ENCODE data around the gene MATR3.

Gene MATR3

GRCh38 chr5:139272471-139273321, 20.8 kb upstream of the MATR3 start:
- DNase-seq (ENCODE audit: low spot score), result no peak

GRCh38 chr5:139273322-139273571, 20.3 kb upstream of the MATR3 start:
- DNase-seq (ENCODE audit: low spot score), result no peak

- peak; percentile 97 for DNase-seq (ENCODE audit: low spot score)
Observed at GRCh38 chr5:139273572-139274289, 19.8 kb upstream of the MATR3 start.

GRCh38 chr5:139275536-139275935, 18.0 kb upstream of the MATR3 start:
- DNase-seq (ENCODE audit: low spot score), result no peak

GRCh38 chr5:139275956-139276355, 17.6 kb upstream of the MATR3 start:
- DNase-seq (ENCODE audit: low spot score), result no peak

- DNase-seq (ENCODE audit: low spot score), result no peak
Observed at GRCh38 chr5:139276426-139276825, 17.1 kb upstream of the MATR3 start.

GRCh38 chr5:139277171-139277570, 16.4 kb upstream of the MATR3 start:
- DNase-seq (ENCODE audit: low spot score), result no peak

- DNase-seq (ENCODE audit: low spot score), result no peak
Observed at GRCh38 chr5:139278540-139279274, 14.8 kb upstream of the MATR3 start.

- no peak for DNase-seq (ENCODE audit: low spot score)
Observed at GRCh38 chr5:139282197-139282557, 11.4 kb upstream of the MATR3 start.

GRCh38 chr5:139283252-139284166, 10.0 kb upstream of the MATR3 start:
- no peak for DNase-seq (ENCODE audit: low spot score)

GRCh38 chr5:139284295-139284694, 9.2 kb upstream of the MATR3 start:
- no peak for DNase-seq (ENCODE audit: low spot score)

GRCh38 chr5:139285651-139286392, 7.7 kb upstream of the MATR3 start:
- no peak for DNase-seq (ENCODE audit: low spot score)

- no peak for DNase-seq (ENCODE audit: low spot score)
Observed at GRCh38 chr5:139287890-139288635, 5.5 kb upstream of the MATR3 start.

GRCh38 chr5:139291051-139291450, 2.5 kb upstream of the MATR3 start:
- no peak for DNase-seq (ENCODE audit: low spot score)

- DNase-seq (ENCODE audit: low spot score), result no peak
Observed at GRCh38 chr5:139293202-139293506, 386 bp upstream of the MATR3 start.

GRCh38 chr5:139294374-139295165, 1.0 kb downstream of the MATR3 start:
- peak; percentile 55 for DNase-seq (ENCODE audit: low spot score)

GRCh38 chr5:139295346-139296057, 2.0 kb downstream of the MATR3 start:
- no peak for DNase-seq (ENCODE audit: low spot score)

GRCh38 chr5:139296198-139296597, 2.7 kb downstream of the MATR3 start:
- no peak for DNase-seq (ENCODE audit: low spot score)

GRCh38 chr5:139296862-139297326, 3.4 kb downstream of the MATR3 start:
- no peak for DNase-seq (ENCODE audit: low spot score)

All from D341Med (cell line).